SU-DHL-6 (cell line): ENCODE results near the gene INPP5E.
A peak's percentile ranks its signal among the peaks of the same experiment; 100 is the strongest.

Experiments used
- H2AFZ ChIP-seq: fragments of 200-600 bp; sonication (generic); 2 replicates; pipeline ENCODE4 v1.6.1; 2014; ENCODE audit warnings: low read depth, mild to moderate bottlenecking, moderate library complexity, mixed read lengths, antibody characterized with exemption, low read length; ENCODE audit not compliant: severe bottlenecking
- H3F3A ChIP-seq: fragments of 200-600 bp; shearing (Covaris generic); 2 replicates; pipeline ENCODE4 v1.6.0; 2016; ENCODE audit warnings: antibody characterized with exemption, mild to moderate bottlenecking; ENCODE audit not compliant: insufficient read depth
- H3K27ac ChIP-seq: fragments of 200-600 bp; sonication (generic); 2 replicates; pipeline ENCODE4 v1.5.1; 2016; ENCODE audit warnings: low read depth, mild to moderate bottlenecking, low read length, moderate library complexity, mixed read lengths
- H3K27me3 ChIP-seq: fragments of 200-600 bp; sonication (generic), shearing (Covaris generic); 2 replicates; pipeline ENCODE4 v1.6.0; 2014; ENCODE audit warnings: mild to moderate bottlenecking, low read length
- H3K36me3 ChIP-seq: fragments of 200-600 bp; sonication (generic); 2 replicates; pipeline ENCODE4 v1.6.1; 2014; ENCODE audit warnings: mild to moderate bottlenecking, low read length, mixed read lengths
- H3K4me2 ChIP-seq: fragments of 300-600, 200-600 bp; shearing (Covaris generic), sonication (generic); 2 replicates; pipeline ENCODE4 v1.6.0; 2014; ENCODE audit warnings: low read length, low read depth, mild to moderate bottlenecking; ENCODE audit not compliant: poor library complexity, severe bottlenecking
- H3K4me3 ChIP-seq: fragments of 200-600 bp; sonication (generic); 2 replicates; pipeline ENCODE4 v1.5.1; 2014; ENCODE audit warnings: antibody characterized with exemption, low read length, mild to moderate bottlenecking, mixed read lengths; ENCODE audit not compliant: insufficient read depth, poor library complexity, severe bottlenecking
- H3K79me2 ChIP-seq: fragments of 200-600 bp; sonication (generic); 2 replicates; pipeline ENCODE4 v1.6.1; 2014; ENCODE audit warnings: mild to moderate bottlenecking, low read length, moderate library complexity; ENCODE audit not compliant: insufficient read depth
- H3K9ac ChIP-seq: fragments of 200-600 bp; sonication (generic); 2 replicates; pipeline ENCODE4 v1.7.0; 2014; ENCODE audit warnings: mild to moderate bottlenecking, low read length
- H3K9me2 ChIP-seq: fragments of 200-600 bp; sonication (generic); replicated peaks from 2 replicates; pipeline ENCODE4 v1.6.1; 2014; ENCODE audit warnings: low read length; ENCODE audit not compliant: insufficient read depth
- H3K9me3 ChIP-seq: fragments of 200-600 bp; sonication (generic); 2 replicates; pipeline ENCODE4 v1.6.1; 2014; ENCODE audit warnings: low read length, mixed read lengths; ENCODE audit not compliant: insufficient read depth
- H4K20me1 ChIP-seq: fragments of 200-600 bp; sonication (generic); 2 replicates; pipeline ENCODE4 v1.6.1; 2014; ENCODE audit warnings: low read depth, mild to moderate bottlenecking, antibody characterized with exemption, low read length, moderate library complexity, mixed read lengths
- CTCF ChIP-seq: fragments of 200-600 bp; sonication (generic); IDR thresholded peaks from one replicate; pipeline ENCODE4 v1.5.1; 2017; ENCODE audit warnings: antibody characterized with exemption, mild to moderate bottlenecking, low read length, moderate library complexity; ENCODE audit not compliant: insufficient read depth, poor library complexity, severe bottlenecking
- EZH2phosphoT487 ChIP-seq: fragments of 200-600 bp; sonication (generic), shearing (Covaris generic); conservative IDR thresholded peaks from 2 replicates; pipeline ENCODE4 v1.6.1; 2018; ENCODE audit warnings: mild to moderate bottlenecking, antibody characterized with exemption, low read length, moderate library complexity, mixed read lengths

The INPP5E gene

DNA sequence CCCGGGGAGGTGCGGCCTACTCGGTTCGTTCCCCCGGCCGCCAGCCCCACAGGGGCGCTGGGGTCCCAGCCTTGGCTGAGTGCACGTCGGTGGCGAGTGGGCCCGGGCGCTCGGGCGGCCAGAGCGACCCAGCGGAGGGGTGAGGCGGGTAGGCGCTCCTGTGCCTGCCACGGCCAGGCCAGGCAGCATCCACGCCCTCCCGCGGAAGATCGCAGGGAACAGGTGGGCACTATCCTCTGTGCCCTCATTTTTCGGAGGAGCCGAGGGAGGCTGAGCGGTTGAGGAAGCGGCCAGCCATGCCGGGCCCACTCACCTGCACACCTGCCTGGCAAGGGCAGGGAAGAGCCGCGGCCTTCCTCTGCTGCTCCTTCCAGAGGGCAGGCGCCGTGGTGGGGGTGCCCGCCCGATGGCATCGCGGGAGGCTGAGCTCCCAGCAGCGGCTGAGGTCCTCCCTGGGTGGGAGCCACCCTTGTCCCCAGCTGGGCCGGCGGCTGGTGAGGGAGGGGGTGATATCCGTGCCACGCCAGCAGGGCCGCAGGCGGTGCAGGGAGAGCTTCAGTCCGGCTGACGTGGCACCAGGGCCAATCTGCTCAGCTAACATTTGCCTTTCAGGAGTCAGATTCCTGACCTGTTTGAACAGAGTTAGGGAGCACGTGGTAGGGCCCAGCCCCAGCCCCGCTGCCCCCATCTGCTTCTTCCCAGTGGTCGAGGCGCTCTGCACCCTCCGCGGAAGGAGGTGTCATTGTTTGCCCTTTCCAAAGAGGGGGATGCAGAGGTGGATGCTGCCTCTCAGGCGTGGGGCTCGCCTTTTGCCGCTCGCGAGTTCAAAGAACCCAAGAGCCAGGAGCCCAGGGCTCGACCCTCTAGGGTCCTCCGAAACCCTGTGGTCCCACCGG is 44.8 kb upstream of the INPP5E start:
- no peaks in the 10 kb centered on the region for H3K27me3 ChIP-seq
- no peaks in the 10 kb centered on the region for H3F3A ChIP-seq
- H3K79me2 ChIP-seq: peaks cover 32% of the 10 kb centered on the region
- TF ChIP-seq EZH2phosphoT487: no peak
- no peak for TF ChIP-seq CTCF
- peak overlapping the region; percentile 77 for H3K9ac ChIP-seq
- no peaks in the 10 kb centered on the region for H3K9me2 ChIP-seq
- H3K4me2 ChIP-seq: peak overlapping the region; percentile 92
- no peak overlapping the region for H3K27ac ChIP-seq
- H3K9me3 ChIP-seq: no peaks in the 10 kb centered on the region
- H3K36me3 ChIP-seq: no peaks in the 10 kb centered on the region
- H3K4me3 ChIP-seq: peak overlapping the region; percentile 84
- no peak overlapping the region for H2AFZ ChIP-seq
- H4K20me1 ChIP-seq: peaks cover 5% of the 10 kb centered on the region; the same call in 1 of the 2 replicates

GRCh38 chr9:136483589-136484152 is 44.0 kb upstream of the INPP5E start:
- Histone ChIP-seq H3K4me2 (peak overlapping the region; percentile 92), H2AFZ (peak overlapping the region; percentile 77), H3K36me3 (no peaks in the 10 kb centered on the region), H3K9me3 (no peaks in the 10 kb centered on the region), H3K79me2 (peaks cover 39% of the 10 kb centered on the region), H3K4me3 (peak overlapping the region; percentile 84), H3K9me2 (no peaks in the 10 kb centered on the region), H3K27ac (peak overlapping the region; percentile 91), H3K9ac (peak overlapping the region; percentile 77), H3K27me3 (no peaks in the 10 kb centered on the region), H3F3A (no peaks in the 10 kb centered on the region), H4K20me1 (peaks cover 5% of the 10 kb centered on the region; the same call in 1 of the 2 replicates)
- TF ChIP-seq EZH2phosphoT487: no peak
- TF ChIP-seq CTCF: no peak

DNA sequence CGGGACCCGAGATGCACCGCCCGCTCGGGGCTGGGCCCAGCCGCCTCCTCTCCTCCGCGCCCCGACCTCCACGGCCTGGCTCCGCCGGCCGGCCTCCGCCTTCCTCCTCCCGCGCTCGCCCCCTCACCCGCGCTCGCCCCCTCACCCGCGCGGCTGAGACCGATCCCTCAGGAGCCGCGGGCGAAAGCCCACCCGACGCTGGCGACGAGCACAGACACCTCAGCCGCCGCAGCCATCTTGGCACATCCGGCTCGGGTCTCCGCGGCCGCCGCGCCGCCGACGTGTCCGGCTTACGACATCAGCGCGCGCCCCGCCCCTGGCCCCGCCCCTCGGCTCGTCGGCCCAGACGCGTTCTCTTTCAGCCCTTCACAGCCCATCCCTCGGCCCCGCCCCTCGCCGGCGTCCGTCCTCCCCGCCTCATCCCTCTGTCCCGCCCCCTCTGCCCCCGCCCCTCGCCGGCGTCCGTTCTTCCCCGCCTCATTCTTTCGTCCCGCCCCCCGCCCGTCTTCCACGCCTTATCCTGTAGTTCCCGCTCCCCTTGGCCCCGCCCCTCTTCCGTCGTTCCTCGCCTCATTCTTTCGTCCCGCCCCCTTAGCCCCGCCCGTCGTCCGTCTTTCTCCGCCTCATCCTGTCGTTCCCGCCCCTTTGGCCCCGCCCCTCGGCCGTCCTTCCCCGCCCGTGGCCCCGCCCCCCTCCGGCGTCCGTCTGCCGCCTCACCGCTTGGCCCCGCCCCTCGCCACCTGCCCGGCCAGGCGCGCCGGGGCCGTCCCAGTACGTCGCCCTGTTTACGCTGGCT is 43.3 kb upstream of the INPP5E start, which contains the start of gene SEC16A:
Gene SEC16A (minus strand): TSS at position 248 of the 796 bp plus-strand sequence. CDS start 5,425 bp downstream, outside the sequence.
- Histone ChIP-seq H4K20me1 (peaks cover 5% of the 10 kb centered on the region; the same call in 1 of the 2 replicates), H3K4me2 (peak within 1 kb of the TSS; percentile 92), H3F3A (no peaks in the 10 kb centered on the region), H3K36me3 (no peaks in the 10 kb centered on the region), H3K79me2 (peaks cover 46% of the 10 kb centered on the region), H3K27me3 (no peaks in the 10 kb centered on the region), H3K27ac (peak within 1 kb of the TSS; percentile 91), H3K9me3 (no peaks in the 10 kb centered on the region), H3K4me3 (peak within 1 kb of the TSS; percentile 84), H3K9me2 (no peaks in the 10 kb centered on the region), H3K9ac (peak within 1 kb of the TSS; percentile 90), H2AFZ (peak within 1 kb of the TSS; percentile 77)
- TF ChIP-seq EZH2phosphoT487 (no peak), CTCF (no peak)
